Vagina (tissue), 1 donor: Measurements from ENCODE around the gene SLC26A11. TPM values are rescaled to one million over a fixed set of nuclear protein-coding genes. Genes with fewer than 3 reads are reported as not detected.

ENCODE experiments used
- total RNA-seq: library from RNA; depleted of rRNA; stranded (reverse); fragments of >200 nt; gene quantifications from one replicate; pipeline ENCODE4 v1.2.3, GENCODE V29; 2016

SLC26A11 gene
- total RNA-seq, 1 donor from 2014 or later: 22.8 TPM

Other genes starting within 250 kb of the SLC26A11 start
- 18.2 TPM for gene TBC1D16, start 184.6 kb upstream of the SLC26A11 start, total RNA-seq
- gene CCDC40, start 183.8 kb upstream of the SLC26A11 start, total RNA-seq: 9.3 TPM
- gene GAA, start 118.8 kb upstream of the SLC26A11 start, total RNA-seq: 34.1 TPM
- 90.1 TPM for gene EIF4A3, start 73.3 kb upstream of the SLC26A11 start, total RNA-seq
- gene CARD14, start 50.4 kb upstream of the SLC26A11 start, total RNA-seq: 30.0 TPM
- 47.6 TPM for gene SGSH, start 94 bp upstream of the SLC26A11 start, total RNA-seq
- 144 TPM for gene RNF213, start 40.4 kb downstream of the SLC26A11 start, total RNA-seq
- 11.8 TPM for gene ENDOV, start 194.7 kb downstream of the SLC26A11 start, total RNA-seq